ENCODE measurements around the gene NTRK3.

- no peak for TF ChIP-seq POLR2AphosphoS5 (IDR thresholded peaks at IDR 0.05; ENCODE audit: low read depth, low read length)
- TF ChIP-seq EZH2 (conservative IDR thresholded peaks at IDR 0.05; ENCODE audit: low read depth, low read length) = no peak
Measured at GRCh38 chr15:88113613-88114308, 142.8 kb downstream of the NTRK3 start.
